ENCODE results near the gene MAGI1. TPM values are rescaled to one million over a fixed set of nuclear protein-coding genes. Genes with fewer than 3 reads are reported as not detected.
A peak's percentile ranks its signal among the peaks of the same experiment; 100 is the strongest.

MAGI1 gene
- total RNA-seq, 1 donor: 13.0 TPM

DNA sequence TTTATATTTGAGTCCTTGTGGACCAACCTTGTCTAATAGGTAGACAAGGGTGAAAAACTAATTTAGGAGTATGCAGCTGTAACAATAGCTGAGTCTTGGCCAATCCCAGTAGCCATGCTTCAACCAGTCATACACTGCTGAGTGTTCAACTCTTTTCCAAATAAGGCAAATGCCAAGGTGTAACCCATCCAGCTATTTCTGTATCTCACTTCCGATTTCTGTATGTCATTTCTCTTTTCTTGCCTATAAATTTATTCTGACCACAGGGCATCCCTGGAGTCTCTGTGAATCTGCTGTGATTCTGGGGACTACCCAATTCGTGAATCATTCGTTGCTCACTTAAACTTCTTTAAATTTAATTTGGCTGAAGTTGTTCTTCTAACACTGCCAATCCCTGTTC, 93.2 kb downstream of the MAGI1 start:
- H3K4me3 ChIP-seq (ENCODE audit: low read depth, low read length): no peak overlapping the region
- TF ChIP-seq, protein P1, sequence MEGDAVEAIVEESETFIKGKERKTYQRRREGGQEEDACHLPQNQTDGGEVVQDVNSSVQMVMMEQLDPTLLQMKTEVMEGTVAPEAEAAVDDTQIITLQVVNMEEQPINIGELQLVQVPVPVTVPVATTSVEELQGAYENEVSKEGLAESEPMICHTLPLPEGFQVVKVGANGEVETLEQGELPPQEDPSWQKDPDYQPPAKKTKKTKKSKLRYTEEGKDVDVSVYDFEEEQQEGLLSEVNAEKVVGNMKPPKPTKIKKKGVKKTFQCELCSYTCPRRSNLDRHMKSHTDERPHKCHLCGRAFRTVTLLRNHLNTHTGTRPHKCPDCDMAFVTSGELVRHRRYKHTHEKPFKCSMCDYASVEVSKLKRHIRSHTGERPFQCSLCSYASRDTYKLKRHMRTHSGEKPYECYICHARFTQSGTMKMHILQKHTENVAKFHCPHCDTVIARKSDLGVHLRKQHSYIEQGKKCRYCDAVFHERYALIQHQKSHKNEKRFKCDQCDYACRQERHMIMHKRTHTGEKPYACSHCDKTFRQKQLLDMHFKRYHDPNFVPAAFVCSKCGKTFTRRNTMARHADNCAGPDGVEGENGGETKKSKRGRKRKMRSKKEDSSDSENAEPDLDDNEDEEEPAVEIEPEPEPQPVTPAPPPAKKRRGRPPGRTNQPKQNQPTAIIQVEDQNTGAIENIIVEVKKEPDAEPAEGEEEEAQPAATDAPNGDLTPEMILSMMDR (IDR thresholded peaks at IDR 0.05; ENCODE audit: insufficient read depth, low read length): no peak
- DNase-seq (ENCODE audit: low read depth): peak; percentile 71

DNA sequence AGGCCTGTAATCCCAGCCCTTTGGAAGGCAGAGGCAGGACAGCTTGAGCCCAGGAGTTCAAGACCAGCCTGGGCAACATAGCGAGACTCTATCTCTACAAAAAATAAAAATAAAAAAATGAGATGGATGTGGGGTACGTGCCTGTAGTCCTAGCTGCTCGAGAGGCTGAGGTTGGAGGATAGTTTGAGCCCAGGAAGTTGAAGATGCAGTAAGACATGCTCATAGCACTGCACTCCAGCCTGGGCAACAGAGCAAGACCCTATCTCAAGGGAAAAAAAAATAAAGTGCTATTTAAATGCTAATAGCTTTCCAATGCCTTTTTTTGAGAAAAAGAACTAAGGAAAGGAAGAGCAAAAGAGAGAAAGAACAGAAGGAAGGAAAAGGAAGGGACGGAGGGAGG, 94.5 kb downstream of the MAGI1 start:
- TF ChIP-seq, protein P1 (IDR thresholded peaks at IDR 0.05; ENCODE audit: insufficient read depth, low read length): no peak
- no peak for DNase-seq (ENCODE audit: low read depth)
- H3K4me3 ChIP-seq (ENCODE audit: low read depth, low read length): no peak overlapping the region

DNA sequence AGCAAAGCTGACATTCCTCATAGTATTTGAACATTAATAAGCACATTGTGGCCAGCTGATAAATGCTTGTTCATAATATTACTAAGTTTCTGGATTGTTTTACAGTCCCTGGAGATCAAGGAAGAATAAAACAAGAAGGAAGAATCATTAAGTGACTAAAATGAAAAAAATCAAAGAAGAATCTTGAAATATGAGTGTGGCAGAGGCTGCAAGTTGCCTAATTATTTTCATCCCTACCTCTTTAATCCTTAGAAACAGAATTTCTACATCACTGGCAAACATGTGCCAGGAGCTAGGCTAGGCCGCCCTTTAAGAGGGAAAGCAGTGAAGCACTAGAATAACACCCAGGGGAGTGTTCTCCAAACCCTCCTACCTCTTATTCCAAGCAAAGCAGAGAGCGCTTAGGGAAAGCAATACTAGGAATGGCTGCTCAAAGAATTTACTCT, 98.9 kb downstream of the MAGI1 start:
- no peak overlapping the region for H3K4me3 ChIP-seq (ENCODE audit: low read depth, low read length)

DNA sequence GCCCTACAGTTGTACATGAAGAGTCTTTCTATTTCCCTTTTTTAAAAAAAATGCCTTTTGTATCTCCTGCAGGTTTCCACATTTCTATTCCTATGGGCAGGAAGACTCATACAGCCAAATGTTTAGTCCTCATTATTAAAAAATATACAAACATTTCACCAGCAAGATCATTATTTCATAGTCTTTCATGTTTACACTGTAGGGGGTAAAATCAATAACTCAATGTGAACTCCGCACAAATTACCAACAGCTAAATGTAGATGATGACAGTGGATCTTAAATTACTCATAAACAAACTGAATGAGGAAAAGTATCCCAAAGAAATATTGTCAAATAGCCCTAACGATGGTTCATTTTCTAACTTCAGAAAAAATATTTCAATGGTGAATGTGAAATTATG, 99.5 kb downstream of the MAGI1 start:
- H3K4me3 ChIP-seq (ENCODE audit: low read depth, low read length): no peak overlapping the region
- no peak for DNase-seq (ENCODE audit: low read depth)
- TF ChIP-seq, protein P1 (IDR thresholded peaks at IDR 0.05; ENCODE audit: insufficient read depth, low read length): no peak

More for the DNA sequence above, 98.9 kb downstream of the MAGI1 start:
- peak; percentile 55 for DNase-seq (ENCODE audit: low read depth)
- TF ChIP-seq, protein P1 (IDR thresholded peaks at IDR 0.05; ENCODE audit: insufficient read depth, low read length): no peak

DNA sequence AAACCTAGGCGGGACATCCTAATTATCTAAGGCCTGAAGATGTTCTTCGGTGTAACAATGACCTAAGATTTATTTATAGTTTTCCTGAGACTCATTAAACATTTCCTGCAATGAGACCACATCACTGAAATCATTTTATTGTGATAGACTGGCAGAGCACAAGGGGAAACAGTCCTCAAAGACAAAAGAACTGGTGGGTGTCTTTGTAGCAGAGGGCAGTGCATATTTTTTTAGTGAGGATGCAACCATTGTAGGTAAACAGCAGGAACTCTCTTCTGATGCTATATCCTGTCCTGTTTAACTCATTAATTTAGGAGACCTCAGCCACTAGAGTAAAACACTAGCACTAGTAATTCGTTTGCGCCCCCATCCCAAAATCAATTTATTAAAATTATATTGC, 100.0 kb downstream of the MAGI1 start:
- TF ChIP-seq, protein P1 (IDR thresholded peaks at IDR 0.05; ENCODE audit: insufficient read depth, low read length): no peak
- DNase-seq (ENCODE audit: low read depth): no peak
- no peak overlapping the region for H3K4me3 ChIP-seq (ENCODE audit: low read depth, low read length)

DNA sequence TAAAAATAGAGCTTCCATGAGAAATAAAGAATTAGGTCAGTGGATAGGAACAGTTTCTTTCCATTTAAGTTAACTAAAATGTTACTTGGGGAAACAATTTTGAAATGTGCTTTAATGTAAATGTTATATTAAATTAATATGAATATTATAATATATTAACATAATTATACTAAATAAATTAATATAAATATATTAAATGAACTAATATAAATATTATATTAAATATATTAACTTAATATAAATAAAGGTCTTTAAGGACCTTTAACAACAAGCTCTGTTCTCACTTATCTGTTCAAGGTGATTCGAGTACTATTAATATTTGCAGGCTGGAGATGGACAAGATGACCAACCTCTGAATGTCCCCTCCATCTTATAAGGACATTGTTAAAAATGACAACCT, 100.6 kb downstream of the MAGI1 start:
- no peak for DNase-seq (ENCODE audit: low read depth)
- no peak overlapping the region for H3K4me3 ChIP-seq (ENCODE audit: low read depth, low read length)
- TF ChIP-seq, protein P1 (IDR thresholded peaks at IDR 0.05; ENCODE audit: insufficient read depth, low read length): no peak
